GM18858 (cell line): ENCODE results near the gene LYPD8.

Experiments
- ATAC-seq: cut with Tn5 transposase; IDR thresholded peaks from one replicate; pipeline ENCODE4 v1.9.1; 2021; ENCODE audit not compliant: unreplicated experiment

The LYPD8 gene

GRCh38 chr1:248758352-248758751 is 2.8 kb upstream of the LYPD8 start:
- no peak for ATAC-seq

GRCh38 chr1:248757784-248758195 is 2.2 kb upstream of the LYPD8 start:
- ATAC-seq: no peak

GRCh38 chr1:248756636-248757035 is 1.1 kb upstream of the LYPD8 start:
- ATAC-seq: no peak

- no peak for ATAC-seq
These were observed 592 bp upstream of the LYPD8 start for GRCh38 chr1:248756151-248756550.

- no peak for ATAC-seq
These were observed 1.8 kb downstream of the LYPD8 start for GRCh38 chr1:248753708-248754280.

GRCh38 chr1:248753029-248753594 is 2.4 kb downstream of the LYPD8 start:
- no peak for ATAC-seq

- ATAC-seq: no peak
These were observed 3.2 kb downstream of the LYPD8 start for GRCh38 chr1:248752161-248753028.

- ATAC-seq: no peak
These were observed 3.9 kb downstream of the LYPD8 start for GRCh38 chr1:248751635-248752034.

- ATAC-seq: no peak
These were observed 4.4 kb downstream of the LYPD8 start for GRCh38 chr1:248751142-248751541.

GRCh38 chr1:248750496-248750895 is 5.1 kb downstream of the LYPD8 start:
- no peak for ATAC-seq

- ATAC-seq: no peak
These were observed 7.3 kb downstream of the LYPD8 start for GRCh38 chr1:248748211-248748610.

GRCh38 chr1:248740876-248741275 is 14.7 kb downstream of the LYPD8 start:
- no peak for ATAC-seq

- ATAC-seq: no peak
These were observed 15.9 kb downstream of the LYPD8 start for GRCh38 chr1:248739572-248740205.

- ATAC-seq: no peak
These were observed 18.1 kb downstream of the LYPD8 start for GRCh38 chr1:248737457-248737856.

- no peak for ATAC-seq
These were observed 18.6 kb downstream of the LYPD8 start for GRCh38 chr1:248736977-248737376.

- ATAC-seq: no peak
These were observed 22.0 kb downstream of the LYPD8 start for GRCh38 chr1:248733566-248733965.

- no peak for ATAC-seq
These were observed 24.8 kb downstream of the LYPD8 start for GRCh38 chr1:248730507-248731335.

GRCh38 chr1:248714248-248714647 is 41.3 kb downstream of the LYPD8 start:
- no peak for ATAC-seq

- no peak for ATAC-seq
These were observed 45.2 kb downstream of the LYPD8 start for GRCh38 chr1:248710305-248710900.

GRCh38 chr1:248704606-248705005 is 51.0 kb downstream of the LYPD8 start:
- ATAC-seq: no peak
